ENCODE results near the gene RANBP9. TPM values are rescaled to one million over a fixed set of nuclear protein-coding genes. Genes with fewer than 3 reads are reported as not detected.

Gene RANBP9
- total RNA-seq, 2 experiments from 2014 or later = 54.9 to 56.5 TPM

- H3K27me3 Mint-ChIP-seq = no peaks in the 10 kb centered on the region
- no peaks in the 10 kb centered on the region for H3K9me3 Mint-ChIP-seq
- H3K4me1 Mint-ChIP-seq = no peaks in the 10 kb centered on the region
- peaks cover 2% of the 10 kb centered on the region for H3K36me3 Mint-ChIP-seq
- H3K4me3 Mint-ChIP-seq = no peak overlapping the region
- H3K27ac Mint-ChIP-seq = no peak overlapping the region
- no peak for DNase-seq
Measured at GRCh38 chr6:13591205-13591921, 120.3 kb downstream of the RANBP9 start.

DNA sequence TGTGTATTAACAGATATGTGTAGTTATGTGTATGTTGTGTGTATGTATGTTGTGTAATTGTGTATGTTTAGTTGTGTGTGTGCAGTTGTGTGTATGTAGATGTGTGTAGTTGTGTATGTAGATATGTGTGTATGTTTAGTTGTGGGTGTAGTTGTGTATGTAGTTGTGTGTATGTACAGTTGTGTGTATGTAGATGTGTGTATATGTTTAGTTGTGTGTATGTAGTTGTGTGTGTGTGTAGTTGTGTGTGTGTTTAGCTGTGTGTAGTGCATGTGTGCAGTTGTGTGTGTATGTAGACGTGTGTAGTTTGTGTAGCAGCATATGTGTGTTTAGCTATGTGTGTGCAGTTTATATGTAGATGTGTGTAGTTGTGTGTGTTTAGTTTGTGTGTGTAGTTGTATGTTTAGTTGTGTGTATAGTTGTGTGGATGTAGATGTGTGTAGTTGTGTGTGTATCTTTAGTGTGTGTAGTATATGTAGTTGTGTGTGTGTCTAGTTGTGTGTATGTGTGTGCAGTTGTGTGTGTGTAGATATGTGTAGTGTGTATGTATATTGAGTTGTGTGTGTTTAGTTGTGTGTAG is 121.0 kb downstream of the RANBP9 start:
- no peak overlapping the region for H3K27ac Mint-ChIP-seq
- H3K4me3 Mint-ChIP-seq = no peak overlapping the region
- DNase-seq = no peak
- H3K4me1 Mint-ChIP-seq = no peaks in the 10 kb centered on the region
- H3K9me3 Mint-ChIP-seq = no peaks in the 10 kb centered on the region
- H3K27me3 Mint-ChIP-seq = no peaks in the 10 kb centered on the region
- H3K36me3 Mint-ChIP-seq = peaks cover 2% of the 10 kb centered on the region

GRCh38 chr6:13589801-13590200 is 121.8 kb downstream of the RANBP9 start:
- H3K4me1 Mint-ChIP-seq = no peaks in the 10 kb centered on the region
- H3K27ac Mint-ChIP-seq = no peak overlapping the region
- peaks cover 6% of the 10 kb centered on the region for H3K36me3 Mint-ChIP-seq
- no peaks in the 10 kb centered on the region for H3K27me3 Mint-ChIP-seq
- no peaks in the 10 kb centered on the region for H3K9me3 Mint-ChIP-seq
- DNase-seq = no peak
- H3K4me3 Mint-ChIP-seq = no peak overlapping the region

DNA sequence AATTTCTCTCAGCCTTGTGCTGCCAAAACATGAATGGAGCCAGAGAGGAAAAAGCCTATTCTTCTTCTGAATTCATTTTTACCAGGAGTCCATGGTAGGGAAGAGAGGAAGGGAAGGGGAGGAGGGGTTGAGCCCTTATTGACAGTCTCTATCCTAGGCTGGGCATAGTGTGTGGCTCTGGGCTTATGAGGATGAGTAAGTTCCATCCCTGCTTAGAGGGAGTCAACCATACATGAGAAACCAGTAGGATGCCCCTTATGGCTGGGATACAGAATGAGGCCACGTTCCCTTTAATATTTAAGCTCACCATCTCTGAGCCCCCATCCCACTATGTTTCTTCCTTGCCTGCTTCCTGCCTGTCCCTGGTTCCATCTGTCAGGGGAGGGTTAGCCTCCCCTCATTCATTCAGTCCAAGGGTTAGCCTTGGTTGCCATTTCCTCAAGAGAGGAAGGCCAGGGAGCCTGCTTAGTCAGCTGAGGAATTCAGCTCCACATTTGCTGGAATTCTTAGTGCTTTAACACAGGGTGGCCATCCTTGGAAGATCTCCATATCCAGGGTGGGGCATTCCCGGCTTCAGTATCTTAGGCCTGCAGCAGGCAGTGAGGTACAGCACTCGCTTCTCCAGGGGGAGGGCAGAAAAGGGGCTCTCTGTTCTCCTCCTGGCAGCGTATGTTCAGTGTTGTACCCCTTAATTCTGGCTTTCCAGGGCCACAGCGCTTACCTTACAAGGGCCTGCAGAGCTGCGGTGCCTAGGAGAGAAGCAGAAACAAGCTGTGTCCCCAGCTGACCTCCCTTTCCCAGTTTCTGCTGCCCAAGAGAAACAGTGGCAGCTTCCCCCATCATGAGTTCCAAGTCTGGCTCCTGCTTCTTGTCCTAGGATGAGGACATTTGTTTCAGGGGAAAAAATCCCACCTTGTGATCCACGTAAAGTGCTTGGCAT is 124.8 kb downstream of the RANBP9 start:
- no peak overlapping the region for H3K27ac Mint-ChIP-seq
- no peak overlapping the region for H3K4me3 Mint-ChIP-seq
- peaks cover 7% of the 10 kb centered on the region for H3K36me3 Mint-ChIP-seq
- no peaks in the 10 kb centered on the region for H3K27me3 Mint-ChIP-seq
- no peaks in the 10 kb centered on the region for H3K9me3 Mint-ChIP-seq
- H3K4me1 Mint-ChIP-seq = no peaks in the 10 kb centered on the region
- no peak for DNase-seq

DNA sequence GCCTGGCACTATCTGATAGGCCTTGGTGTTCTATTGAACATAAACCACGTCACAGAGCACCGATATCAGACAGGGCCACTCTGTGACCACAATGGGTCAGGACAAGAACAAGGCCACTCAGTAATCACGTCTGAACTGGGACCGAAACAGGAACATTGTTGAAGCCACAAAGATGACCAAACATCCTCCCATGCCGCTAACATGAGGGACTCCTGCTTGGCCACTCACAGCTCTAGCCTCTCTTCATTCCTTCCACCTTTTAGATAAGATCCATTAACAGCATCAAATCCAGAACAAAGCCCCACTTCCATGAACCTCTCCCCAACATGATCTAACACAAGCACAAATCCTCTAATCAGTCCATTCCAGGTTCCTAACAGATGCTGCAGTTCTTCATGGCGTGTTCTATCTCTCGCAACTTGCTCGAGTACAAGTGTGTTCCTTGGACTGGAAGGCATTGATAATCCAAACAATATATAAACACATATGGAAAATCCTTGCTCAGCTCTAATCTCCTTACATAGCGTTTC is 129.9 kb downstream of the RANBP9 start:
- no peak for DNase-seq
- Mint-ChIP-seq H3K36me3 (peaks cover 20% of the 10 kb centered on the region), H3K27ac (no peak overlapping the region), H3K4me1 (peaks cover 2% of the 10 kb centered on the region), H3K9me3 (peaks cover 6% of the 10 kb centered on the region), H3K4me3 (no peak overlapping the region), H3K27me3 (no peaks in the 10 kb centered on the region)

- no peak overlapping the region for H3K4me3 Mint-ChIP-seq
- no peak overlapping the region for H3K27ac Mint-ChIP-seq
- H3K27me3 Mint-ChIP-seq = no peaks in the 10 kb centered on the region
- H3K36me3 Mint-ChIP-seq = peaks cover 16% of the 10 kb centered on the region
- peaks cover 6% of the 10 kb centered on the region for H3K9me3 Mint-ChIP-seq
- peaks cover 13% of the 10 kb centered on the region for H3K4me1 Mint-ChIP-seq
- no peak for DNase-seq
Measured at GRCh38 chr6:13579911-13580310, 131.7 kb downstream of the RANBP9 start.

DNA sequence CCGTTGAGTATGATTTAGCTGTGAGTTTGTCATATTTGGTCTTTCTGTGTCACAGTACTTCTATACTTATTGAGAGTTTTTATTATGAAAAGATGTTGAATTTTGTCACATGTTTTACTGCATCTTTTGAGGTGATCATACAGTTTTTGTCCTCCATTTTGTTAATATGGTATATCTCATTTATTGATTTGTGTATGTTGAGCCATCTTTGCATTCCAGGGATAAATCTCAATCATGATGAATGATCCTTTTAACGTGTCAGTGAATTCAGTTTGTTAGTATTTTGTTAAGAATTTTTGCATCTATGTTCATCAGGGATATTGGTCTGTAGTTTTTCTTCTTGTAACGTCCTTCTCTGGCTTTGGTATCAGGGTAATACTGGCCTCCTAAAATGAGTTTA is 133.7 kb downstream of the RANBP9 start:
- Mint-ChIP-seq H3K36me3 (peaks cover 16% of the 10 kb centered on the region), H3K4me3 (no peak overlapping the region), H3K9me3 (peaks cover 6% of the 10 kb centered on the region), H3K27ac (no peak overlapping the region), H3K4me1 (peaks cover 22% of the 10 kb centered on the region), H3K27me3 (no peaks in the 10 kb centered on the region)
- no peak for DNase-seq

- H3K9me3 Mint-ChIP-seq = peaks cover 6% of the 10 kb centered on the region
- peaks cover 13% of the 10 kb centered on the region for H3K36me3 Mint-ChIP-seq
- H3K27me3 Mint-ChIP-seq = no peaks in the 10 kb centered on the region
- peak overlapping the region; percentile 54 for H3K4me3 Mint-ChIP-seq
- H3K27ac Mint-ChIP-seq = peak overlapping the region; percentile 49
- DNase-seq = no peak
- H3K4me1 Mint-ChIP-seq = peaks cover 24% of the 10 kb centered on the region
Measured at GRCh38 chr6:13576017-13576416, 135.6 kb downstream of the RANBP9 start.

- peaks cover 9% of the 10 kb centered on the region for H3K36me3 Mint-ChIP-seq
- no peaks in the 10 kb centered on the region for H3K27me3 Mint-ChIP-seq
- DNase-seq = no peak
- H3K4me3 Mint-ChIP-seq = peak overlapping the region; percentile 90
- peaks cover 24% of the 10 kb centered on the region for H3K4me1 Mint-ChIP-seq
- peaks cover 6% of the 10 kb centered on the region for H3K9me3 Mint-ChIP-seq
- peak overlapping the region; percentile 97 for H3K27ac Mint-ChIP-seq
Measured at GRCh38 chr6:13575377-13575775, 136.3 kb downstream of the RANBP9 start.

- Mint-ChIP-seq H3K36me3 (peaks cover 8% of the 10 kb centered on the region), H3K4me3 (peak within 1 kb of the TSS; percentile 90), H3K9me3 (peaks cover 6% of the 10 kb centered on the region), H3K27ac (peak within 1 kb of the TSS; percentile 97), H3K27me3 (no peaks in the 10 kb centered on the region), H3K4me1 (peaks cover 24% of the 10 kb centered on the region)
- DNase-seq = peak; percentile 80
Measured at GRCh38 chr6:13574571-13575376, 136.9 kb downstream of the RANBP9 start, which contains the start of gene SIRT5. SIRT5 (plus strand) TSS chr6:13574601; CDS start chr6:13584111, 9,510 bp downstream.

DNA sequence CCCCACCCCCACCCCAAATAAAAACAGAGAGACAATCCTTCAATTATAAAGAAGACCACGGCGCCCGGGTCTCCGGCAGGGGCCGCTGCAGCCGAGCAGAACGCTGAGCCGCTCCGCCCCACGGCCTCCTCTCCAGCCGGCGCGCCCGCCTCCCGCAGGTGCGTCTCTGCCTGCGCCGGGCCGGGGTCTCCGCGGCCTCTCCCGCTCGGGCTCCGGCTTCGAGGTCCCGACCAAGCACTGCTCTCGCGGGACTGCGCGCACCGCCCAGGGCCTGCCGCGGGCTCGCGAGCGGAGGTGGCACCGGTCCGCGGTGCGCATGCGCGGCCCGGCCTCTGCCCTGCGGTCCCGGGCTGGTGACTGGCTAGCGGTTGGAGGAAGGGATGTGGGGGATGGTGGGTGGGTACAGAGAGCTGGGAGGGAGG is 137.5 kb downstream of the RANBP9 start:
- Mint-ChIP-seq H3K9me3 (peaks cover 6% of the 10 kb centered on the region), H3K4me3 (peak overlapping the region; percentile 90), H3K36me3 (peaks cover 8% of the 10 kb centered on the region), H3K4me1 (peaks cover 24% of the 10 kb centered on the region), H3K27me3 (no peaks in the 10 kb centered on the region), H3K27ac (peak overlapping the region; percentile 97)
- DNase-seq = peak; percentile 96

- Mint-ChIP-seq H3K4me1 (peaks cover 22% of the 10 kb centered on the region), H3K27me3 (no peaks in the 10 kb centered on the region), H3K9me3 (peaks cover 6% of the 10 kb centered on the region), H3K36me3 (peaks cover 6% of the 10 kb centered on the region), H3K27ac (peak overlapping the region; percentile 86), H3K4me3 (peak overlapping the region; percentile 86)
- DNase-seq = peak; percentile 22
Measured at GRCh38 chr6:13573669-13574110, 137.9 kb downstream of the RANBP9 start.

DNA sequence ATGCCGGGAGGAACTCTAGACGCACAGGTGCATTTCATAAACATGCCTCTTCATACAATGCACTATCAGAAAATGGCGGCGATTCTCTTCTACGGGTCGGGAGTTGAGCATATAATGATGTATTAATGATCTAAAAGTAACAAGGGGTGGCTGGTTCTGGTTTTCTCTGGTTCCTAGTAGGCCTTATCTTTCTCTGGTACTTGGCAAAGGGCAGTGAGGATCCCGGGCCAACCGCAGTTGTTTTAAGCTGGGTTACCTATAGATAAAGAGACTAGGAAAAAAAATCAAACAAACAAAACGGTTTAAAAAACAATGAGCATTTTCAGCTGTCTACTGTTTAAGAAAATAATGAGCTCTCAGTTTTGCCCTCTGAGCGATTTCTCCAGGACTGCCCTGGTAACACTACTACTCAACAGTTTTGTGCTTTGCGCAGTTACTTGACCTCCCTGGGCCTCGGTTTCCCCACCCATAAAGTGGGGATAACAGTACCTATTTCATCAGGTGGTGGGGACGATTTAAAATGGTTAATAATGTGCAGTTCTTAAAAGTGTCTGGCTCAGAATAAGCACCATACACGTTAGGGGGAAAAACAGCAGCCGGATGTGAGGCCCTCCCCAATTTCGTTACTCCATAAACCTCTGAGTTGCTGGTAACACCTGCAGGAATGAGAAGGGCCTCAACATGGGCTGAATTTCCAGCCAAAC is 138.5 kb downstream of the RANBP9 start:
- no peak for DNase-seq
- Mint-ChIP-seq H3K4me3 (peak overlapping the region; percentile 86), H3K36me3 (peaks cover 5% of the 10 kb centered on the region), H3K9me3 (peaks cover 5% of the 10 kb centered on the region), H3K27me3 (no peaks in the 10 kb centered on the region), H3K27ac (peak overlapping the region; percentile 86), H3K4me1 (peaks cover 22% of the 10 kb centered on the region)

DNA sequence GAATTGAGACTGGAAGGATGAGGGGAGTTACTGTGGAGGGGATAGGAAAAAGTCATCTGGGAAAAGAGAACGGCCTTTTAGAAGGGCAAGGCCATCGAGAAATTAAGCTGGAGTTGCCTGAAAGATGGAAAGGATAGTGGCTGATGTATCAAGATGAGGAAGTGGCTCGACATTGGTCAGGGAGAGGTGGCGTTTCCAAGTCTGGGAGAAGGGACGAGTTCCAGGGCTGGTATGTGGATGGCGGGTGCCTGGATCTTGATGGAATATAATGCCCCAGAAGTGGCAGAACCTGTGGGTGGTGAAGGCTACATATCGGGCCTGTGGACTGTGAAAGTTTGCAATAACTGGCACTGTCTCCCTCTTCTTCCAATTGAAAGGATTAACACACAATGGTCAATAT is 139.4 kb downstream of the RANBP9 start:
- no peak overlapping the region for H3K27ac Mint-ChIP-seq
- peaks cover 22% of the 10 kb centered on the region for H3K4me1 Mint-ChIP-seq
- H3K9me3 Mint-ChIP-seq = no peaks in the 10 kb centered on the region
- H3K36me3 Mint-ChIP-seq = no peaks in the 10 kb centered on the region
- H3K27me3 Mint-ChIP-seq = no peaks in the 10 kb centered on the region
- DNase-seq = no peak
- no peak overlapping the region for H3K4me3 Mint-ChIP-seq
